DMS153 (cell line): Measurements from ENCODE around the gene ACAD8.
A peak's percentile ranks its signal among the peaks of the same experiment; 100 is the strongest.
"Not testable (repeated sequence)": the region's sequence is repeated elsewhere in the genome, so short reads cannot be mapped to it uniquely, and the experiment has no call there.

Source experiments
- DNase-seq: peaks from one replicate; lab custom pipeline; 2025; lab: John Stamatoyannopoulos, UW

Gene ACAD8

DNA sequence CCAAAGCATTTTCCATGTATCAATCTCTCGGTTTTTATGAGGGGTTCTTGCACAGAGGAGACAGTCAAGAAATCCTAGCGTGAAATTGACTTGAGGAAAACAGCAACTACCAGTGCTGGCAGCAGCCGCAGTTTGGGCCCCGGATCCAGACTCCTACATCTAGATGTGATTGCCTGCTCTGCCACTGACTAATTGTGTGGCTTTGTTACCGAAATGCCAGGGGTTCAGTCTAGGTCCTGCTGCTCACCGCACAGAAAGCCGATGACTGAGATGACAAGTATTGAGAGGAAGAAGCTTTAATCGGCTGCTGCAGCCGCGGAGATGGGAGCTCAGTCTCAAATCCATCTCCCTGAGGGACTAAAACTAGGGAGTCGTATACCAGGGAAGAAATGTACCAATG is 14.6 kb downstream of the ACAD8 start:
- DNase-seq = no peak

DNA sequence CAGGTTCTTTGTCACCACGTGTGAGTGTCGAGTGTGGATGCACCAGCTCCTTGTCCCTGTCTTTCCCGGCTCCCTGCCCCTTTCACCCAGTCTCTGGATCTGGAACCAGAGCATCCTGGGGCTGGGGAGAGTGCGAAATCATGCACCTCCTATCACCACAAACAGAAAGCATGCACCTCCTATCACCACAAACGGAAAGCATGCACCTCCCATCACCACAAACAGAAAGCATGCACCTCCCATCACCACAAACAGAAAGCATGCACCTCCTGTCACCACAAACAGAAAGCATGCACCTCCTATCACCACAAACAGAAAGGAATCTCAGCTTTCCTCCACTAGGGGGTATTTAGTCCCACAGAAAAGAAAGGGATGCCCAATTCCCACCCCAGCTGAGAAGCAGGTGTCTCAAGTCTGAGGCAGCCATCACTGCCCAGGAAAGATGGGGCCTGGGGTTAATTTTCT is 16.9 kb downstream of the ACAD8 start:
- DNase-seq = no peak

DNA sequence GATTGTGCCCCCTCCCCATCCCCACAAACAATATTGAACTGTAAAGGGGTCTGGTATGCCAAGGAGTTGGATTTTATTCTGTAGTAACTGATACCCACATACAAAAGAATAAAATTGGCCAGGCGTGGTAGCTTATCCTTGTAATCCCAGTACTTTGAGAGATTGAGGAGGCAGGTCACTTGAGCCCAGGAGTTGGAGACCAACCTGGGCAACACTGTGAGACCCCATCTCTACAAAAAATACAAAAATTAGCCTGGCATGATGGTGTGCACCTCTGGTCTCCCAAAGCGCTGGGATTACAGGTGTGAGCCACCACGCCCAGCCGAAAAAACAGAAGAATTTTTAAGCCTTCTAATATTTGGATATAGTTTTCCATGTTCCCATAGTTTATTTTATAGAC is 18.6 kb downstream of the ACAD8 start:
- no peak for DNase-seq

DNA sequence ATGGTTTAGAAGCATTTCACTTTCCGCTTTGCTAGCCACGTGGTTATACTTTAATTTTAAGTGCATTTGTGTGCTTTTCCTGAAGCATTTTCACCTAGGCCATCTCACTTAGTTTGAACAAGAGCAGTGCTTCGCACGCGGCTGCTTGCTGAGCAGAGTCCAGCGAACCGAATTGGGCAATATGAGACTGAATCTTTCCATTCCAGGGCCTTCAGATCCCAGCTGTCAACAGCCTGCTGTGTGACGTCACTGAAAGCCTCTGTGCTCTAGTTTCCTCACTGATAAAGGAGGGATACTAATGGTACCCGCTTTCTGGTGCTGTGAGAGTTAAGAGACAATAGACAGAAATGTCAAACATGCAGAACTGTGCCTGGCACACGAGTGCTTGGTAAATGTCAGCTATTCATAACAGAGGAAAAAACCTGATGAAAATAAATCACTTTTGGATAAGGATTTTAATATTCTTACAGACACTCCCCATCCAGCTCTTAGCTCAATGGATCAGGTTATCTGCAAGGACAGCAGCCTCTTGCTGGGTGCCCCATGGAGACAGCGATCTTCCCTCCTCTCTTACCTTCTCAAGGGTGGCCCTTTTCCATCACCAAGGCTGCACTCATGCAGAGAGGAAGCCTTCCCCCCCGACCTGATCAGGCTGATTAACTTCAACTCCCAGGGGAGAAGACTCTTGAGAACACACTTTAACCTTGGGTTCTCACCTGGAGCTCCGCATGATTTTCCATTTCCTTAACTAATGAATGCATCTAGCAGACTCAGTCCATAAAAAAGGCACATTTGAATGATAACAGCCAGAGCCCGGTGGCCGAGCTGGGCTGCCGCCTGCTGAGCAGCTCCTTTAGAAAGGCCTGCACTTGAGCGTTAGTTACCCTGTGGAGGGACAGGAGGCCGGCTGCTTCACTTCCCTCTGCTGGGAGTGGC is 19.3 kb downstream of the ACAD8 start:
- peak; percentile 55 for DNase-seq

DNA sequence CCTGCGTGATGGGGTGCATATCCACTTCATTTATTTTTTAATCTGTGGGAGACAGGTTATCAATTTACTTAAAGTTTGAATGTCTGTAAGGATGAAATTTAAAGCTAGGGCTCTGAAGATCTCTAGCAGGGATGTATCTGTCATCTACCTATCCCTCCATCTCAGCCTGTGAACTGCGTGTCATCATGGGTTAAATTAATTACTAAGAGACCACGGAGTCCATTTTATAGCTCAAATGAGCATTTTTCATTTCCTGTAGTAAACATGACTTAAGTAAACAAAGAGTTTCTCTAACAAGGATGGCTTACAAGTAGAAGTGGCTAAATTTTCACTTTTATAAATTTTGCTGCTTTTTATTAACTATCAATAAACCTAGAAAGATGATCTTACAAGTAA is 19.9 kb downstream of the ACAD8 start:
- no peak for DNase-seq

DNA sequence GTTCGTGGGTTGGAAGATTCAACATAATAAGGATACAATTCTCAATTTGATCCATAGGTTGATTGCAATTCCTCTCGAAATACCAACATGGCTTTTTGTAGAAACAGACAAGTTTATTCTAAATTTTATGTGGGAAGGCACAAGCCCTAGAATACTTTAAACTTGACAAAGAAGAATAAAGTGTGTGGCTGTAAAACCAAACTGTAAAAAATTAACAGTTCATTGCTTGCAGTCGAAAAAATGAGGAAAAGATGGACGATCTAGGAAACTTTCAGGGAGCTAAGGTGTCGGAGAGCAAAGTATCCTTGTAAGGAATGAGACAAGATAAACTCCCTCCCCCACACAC is 21.8 kb downstream of the ACAD8 start:
- DNase-seq = no peak

DNA sequence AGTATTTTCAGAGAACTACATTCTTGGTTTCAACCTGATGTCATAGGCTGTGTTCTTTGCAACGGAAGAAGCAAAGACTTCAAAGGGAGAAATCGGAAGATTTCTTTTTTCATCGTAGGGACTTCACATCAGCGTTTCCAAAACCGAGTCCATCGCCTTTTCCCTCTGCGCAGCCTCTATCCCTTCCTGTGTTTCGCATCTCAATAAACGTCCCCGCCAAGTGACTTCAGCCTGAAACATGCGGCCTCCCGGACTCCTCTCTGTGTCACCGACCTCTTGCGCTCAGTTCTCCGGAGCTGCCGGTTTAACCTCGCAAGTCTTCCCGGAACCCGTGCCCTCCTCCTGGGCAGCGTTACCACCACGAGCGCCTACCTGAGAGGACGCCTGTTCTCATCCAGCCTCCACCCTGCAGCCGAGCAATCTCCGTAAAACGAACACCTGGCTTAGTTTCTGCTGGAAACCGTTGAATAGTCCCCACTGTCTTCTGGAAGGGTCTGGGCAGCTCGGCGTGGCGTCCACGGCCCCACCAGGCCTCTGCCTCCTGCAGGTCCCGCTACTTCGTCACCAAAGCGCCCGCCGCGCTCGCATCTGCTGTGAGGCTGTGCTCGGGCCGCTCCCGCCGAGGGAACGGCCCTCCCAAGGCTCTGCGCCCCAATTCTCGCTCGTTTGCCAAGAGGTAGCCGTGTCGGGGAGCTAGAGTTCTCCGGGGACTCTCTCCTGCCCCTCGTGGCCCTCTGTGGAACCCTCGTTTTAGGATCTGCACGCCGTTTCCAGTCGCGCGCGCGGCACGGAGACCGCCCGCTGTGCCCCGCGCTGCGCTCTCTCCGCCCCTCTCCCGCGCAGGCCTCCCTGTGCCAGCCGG is 22.4 kb downstream of the ACAD8 start, which contains the start of gene GLB1L3:
TSS of gene GLB1L3 (plus strand) at position 846 of the 862 bp plus-strand sequence. CDS start 362 bp downstream, outside the sequence.
- no peak for DNase-seq

DNA sequence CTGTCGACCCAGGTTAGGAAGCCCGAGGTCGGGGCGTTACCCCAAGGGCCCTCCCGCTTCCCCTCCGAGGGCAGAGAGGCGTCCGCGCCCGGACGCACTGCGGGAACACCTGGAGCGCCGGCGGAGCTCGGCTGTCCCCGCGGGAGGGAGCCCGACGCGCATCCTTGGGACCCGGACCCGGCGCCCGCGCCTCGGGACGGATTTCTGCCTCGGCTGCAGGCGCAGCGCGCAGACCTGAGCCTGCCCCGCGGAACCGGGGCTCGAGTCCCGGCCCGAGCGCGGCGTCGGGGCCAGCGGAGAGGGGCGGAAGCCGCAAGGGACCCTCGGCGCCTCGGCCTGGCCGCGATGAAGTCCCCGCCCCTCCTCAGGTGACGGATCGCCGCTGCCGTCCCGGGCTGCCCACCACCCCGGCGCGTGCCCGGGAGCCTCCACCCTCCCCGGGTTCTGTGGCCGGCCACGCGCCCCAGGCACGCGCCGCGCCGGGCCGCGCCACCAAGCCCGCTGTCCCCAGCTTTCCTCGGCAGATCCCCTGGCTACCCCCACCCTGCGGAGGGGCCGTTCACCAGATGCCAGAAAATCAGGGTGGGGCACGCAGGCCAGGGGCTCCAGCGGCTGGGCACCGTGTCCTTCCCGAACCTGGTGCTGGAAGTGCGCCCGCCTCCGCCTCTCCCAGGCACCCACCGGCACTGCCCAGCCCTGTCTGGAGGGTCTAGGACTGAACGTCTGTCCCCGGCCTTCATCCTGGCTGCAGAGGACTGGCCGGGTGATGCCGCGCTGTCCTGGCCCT is 23.2 kb downstream of the ACAD8 start:
- DNase-seq = no peak

DNA sequence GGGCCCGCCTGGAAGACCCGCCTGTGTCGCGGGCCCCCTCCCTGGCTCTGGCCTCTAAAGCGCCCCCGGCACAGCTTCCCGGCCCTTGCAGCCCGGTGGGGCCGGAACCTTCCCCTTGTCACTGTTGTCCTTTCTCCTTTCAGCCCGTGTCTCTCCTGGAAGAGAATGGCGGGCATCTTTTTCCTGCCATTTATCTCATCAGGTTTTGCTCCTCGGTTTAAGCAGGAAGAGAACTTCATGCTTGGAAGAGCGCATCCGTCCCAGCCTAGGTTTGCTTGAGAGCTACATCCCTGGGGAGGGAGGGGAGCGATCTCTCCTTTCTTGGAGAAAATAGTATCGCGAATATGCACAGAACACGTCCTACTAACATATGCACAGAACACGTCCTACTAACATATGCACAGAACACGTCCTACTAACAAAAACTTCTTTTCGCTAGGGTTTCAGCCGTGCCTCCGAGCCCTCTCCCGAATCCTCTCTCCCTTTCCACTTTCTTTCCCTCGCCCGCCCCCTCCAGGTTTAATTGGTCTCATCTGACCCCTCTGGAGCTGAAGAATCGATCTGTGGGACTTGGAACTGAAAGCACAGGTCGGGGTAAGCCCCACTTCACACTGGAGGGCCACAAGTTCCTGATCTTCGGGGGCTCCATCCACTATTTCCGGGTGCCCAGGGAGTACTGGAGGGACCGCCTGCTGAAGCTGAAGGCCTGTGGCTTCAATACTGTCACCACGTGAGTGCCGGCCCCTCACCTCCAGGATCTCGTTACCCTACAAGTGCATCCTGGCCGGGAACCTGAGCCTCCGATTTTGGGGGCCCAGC is 24.0 kb downstream of the ACAD8 start:
- no peak for DNase-seq

DNA sequence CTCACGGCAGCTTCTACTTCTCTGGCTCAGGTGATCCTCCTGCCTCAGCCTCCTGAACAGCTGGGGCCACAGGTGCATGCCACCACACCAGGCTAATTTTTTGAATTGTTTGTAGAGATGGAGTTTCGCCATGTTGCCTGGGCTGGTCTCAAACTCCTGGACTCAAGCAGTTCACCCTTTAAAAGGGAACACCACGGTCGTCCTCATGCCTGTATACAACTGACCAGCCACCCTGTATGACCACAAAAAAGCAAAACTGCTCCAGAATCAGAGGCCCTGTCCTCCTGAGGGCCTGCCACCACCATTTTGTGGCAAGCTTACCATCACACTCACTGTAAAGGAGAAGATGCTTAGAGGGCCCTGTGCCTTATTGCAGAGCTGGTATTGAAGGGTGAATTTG is 25.0 kb downstream of the ACAD8 start:
- DNase-seq = no peak

DNA sequence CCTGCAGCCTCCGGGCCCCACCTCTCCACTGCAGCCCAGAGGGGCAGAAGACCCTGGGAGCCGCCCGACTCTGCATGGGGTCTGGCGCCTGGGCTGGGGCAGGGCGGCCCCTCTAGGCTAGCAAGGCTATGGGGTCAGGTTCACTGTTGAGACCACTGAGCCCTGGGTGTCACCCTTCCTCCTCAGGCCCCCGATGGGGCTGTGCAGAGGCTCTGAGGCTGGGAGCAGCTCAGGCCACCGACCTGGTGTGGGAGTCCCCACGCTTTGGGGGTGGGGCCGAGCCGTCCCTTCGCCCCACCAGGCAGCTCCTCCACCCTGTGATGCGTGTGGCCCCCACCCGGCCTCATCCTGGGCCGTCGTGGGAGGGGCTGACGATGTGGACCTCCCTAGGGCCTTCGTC is 28.3 kb downstream of the ACAD8 start:
- not testable (repeated sequence) for DNase-seq

DNA sequence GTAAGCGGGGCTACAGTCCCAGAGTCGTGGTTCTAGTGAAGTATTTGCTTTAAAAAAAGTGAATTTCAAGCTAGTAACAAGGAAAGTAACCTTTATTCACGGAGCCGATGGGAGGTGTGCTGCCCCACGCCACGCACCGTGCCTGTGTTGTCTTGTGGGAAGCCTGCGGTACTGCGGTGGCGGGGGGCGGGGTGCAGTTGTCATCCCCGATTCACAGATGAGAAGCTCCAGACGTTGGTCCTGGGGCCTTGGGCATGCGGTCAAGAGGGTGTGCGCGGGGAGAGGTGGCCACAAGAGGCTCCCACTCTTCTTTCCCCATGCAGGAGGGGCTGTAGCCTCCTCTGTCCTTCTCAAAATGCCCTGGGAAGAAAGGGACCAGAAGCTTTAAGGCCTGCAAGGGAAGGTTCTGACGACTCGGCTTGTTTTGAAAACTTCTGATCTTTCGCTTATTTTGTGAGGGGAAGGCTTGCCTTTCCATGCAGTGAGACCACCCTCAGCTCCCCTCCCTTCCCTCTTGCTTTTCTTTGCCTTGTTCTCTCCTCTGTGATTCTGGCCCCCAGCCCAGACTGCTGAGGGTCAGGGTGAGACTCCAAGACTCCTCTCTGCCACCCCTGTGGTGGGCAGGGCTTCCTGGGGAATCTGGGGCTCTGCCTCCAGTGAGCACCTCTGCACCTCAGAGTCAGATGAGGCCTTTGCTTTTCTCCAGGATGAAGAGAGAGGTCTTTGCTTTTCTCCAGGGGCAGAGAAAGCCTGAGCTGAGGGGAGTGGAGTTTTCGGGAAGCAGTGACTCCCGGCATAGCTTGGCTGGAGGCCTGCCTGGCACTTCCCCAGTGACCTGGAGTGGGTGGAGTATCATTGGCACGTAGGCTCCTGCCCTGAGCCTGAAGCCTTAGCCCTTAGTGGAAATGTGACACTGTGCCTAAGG is 29.0 kb downstream of the ACAD8 start:
- DNase-seq = no peak

DNA sequence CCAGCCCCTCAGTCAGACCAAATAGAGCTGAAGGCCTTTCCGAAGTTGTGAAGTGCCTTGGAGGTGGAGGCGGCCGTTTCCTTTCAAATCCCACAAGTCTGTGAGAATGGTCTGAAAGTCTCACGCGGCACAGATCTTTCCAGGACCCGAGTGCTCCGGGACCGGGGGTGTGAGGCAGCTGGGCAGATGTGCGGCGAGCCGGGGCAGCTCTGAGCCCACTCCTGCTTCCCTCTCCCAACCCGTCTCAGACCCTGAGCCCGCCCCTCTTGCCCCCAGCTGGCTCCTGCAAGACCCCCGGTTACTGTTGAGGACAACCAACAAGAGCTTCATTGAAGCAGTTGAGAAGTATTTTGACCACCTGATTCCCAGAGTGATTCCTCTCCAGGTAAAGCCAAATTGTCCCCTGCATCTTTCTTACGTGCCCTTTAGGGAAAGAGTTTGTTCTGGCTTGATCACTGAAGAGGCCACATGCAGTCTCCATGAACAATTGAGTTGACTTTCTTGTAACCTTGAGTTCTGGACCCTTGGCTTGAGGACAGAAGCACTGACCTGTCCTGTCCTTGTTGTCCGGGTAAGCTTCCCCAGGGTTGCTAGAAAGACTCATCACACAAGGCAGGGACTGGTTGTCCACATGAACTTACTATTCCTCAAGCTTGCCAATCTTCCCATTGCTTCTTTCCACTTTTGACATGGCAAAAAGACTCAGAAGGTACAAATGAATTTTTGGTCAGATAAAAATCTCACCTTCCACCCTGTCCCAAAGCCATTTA is 30.3 kb downstream of the ACAD8 start:
- no peak for DNase-seq

DNA sequence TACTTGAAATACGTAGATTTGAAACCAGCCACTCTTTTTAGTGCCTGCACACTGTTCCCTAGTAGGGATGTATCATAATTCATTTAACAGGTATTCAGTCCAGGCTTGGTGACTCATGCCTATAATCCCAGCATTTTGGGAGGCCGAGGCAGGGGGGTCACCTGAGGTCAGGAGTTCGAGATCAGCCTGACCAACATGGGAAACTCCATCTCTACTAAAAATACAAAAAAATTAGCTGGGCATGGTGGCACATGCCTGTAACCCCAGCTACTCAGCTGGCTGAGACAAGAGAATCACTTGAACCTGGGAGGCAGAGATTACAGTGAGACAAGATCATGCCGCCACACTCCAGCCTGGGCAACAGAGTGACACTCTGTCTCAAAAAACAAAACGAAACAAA is 31.0 kb downstream of the ACAD8 start:
- DNase-seq = not testable (repeated sequence)

DNA sequence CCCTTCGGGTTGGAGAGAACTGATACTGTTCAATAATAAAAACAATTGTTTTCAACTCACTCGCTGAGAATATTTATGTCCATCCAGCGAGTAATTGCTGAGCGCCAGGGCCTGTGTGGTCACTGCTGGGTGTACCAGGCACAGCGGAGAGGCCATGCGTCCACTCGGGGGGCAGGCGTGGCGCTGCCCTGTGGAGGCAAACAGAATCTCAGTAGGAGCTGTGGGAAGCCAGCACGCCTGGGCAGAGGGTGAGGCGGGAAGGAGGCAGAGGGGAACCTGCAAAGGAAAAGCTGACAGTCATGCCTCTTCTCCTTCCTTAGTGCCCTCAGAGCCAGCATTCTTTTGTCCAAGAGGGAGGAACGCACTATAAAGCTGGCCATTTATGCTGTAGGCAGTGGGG is 34.2 kb downstream of the ACAD8 start:
- no peak for DNase-seq

DNA sequence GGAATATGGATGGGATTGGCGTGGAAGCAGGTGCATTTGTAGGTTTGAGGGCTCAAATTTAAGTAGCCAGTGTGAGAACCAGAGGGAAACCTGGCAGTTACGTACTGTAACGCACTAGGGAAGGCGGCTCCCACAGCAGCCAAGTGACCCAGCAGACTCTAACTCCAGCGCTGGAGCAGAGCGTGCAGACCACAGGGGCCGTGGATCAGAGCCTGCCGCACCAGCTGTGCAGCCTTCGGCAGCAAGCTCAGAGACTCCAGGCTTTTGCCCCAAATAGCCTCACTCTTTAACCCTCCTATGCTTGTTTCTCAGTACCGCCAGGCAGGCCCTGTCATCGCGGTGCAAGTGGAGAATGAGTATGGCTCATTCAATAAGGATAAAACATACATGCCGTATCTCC is 35.1 kb downstream of the ACAD8 start:
- DNase-seq = no peak

DNA sequence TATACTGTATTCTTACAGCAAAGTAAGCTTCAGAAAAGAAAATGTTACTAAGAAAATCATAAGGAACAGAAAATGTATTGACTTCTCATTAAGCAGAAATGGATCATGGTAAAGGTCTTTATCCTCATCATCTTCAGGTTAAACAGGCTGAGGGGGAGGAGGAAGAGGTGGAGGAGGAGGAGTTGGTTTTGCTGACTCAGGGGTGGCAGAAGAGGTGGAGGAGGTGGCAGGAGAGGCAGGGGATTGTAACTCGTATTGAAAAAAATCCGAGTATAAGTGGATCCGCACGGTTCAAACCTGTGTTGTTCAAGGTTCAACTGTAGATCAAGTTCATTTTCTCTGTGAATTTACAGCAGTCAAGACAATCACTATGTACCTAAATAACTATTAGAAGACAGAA is 35.8 kb downstream of the ACAD8 start:
- no peak for DNase-seq

DNA sequence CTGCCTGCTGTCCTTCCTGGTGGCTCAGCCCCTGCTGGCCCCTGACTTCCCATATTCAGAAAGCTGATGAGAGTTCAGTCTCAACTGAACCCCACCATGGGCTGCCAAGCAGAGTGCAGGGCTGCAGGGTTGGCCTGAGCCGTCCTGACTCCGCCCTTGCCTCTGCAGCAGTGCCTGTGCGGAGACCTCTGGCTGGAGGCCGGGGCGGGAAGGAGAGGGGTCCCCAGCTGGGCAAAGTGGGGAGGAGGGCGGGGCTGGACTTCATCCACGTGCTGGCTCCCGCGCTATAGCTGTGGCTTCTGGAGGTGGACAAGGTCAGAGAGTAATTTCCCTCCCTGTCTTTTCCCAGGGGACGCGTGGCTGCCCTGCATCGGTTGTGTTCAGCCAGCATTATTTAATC is 36.4 kb downstream of the ACAD8 start:
- DNase-seq = no peak

DNA sequence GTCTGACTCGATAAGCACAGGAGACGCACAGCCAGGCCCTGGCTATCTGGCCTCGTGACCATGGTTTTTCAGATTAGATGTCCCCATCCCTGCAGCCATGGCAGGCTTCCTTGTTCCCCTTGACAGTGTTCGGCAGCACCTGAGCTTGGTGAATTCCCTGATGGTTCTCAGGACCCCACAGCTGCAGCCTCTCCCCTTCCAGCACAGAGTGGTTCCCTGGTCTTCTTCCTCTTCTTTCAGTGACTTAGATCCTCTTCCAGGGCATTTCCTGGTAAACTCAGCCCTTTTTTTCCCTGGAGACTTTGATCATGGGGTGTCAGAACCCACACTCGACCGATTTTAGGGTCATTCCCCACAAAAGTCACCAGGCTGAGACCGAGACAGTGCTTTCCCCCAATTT is 37.3 kb downstream of the ACAD8 start:
- DNase-seq = no peak
